Lung (tissue), 12 donors: ENCODE data around the gene THUMPD2. TPM values are rescaled to one million over a fixed set of nuclear protein-coding genes. Genes with fewer than 3 reads are reported as not detected.

ENCODE experiments used
- ATAC-seq: fragments of 200-7000 bp; cut with Tn5 transposase; one replicate; pipeline ENCODE4 v1.9.1; 2020; ENCODE audit warnings: moderate number of reproducible peaks; ENCODE audit not compliant: insufficient read depth, low FRiP score
- DNase-seq, 3 donors: peaks; one replicate each; pipeline ENCODE4 v3.0.0-alpha.2; 2013 to 2017
- H3K27ac ChIP-seq, 2 donors: one replicate each; pipeline ENCODE4 v1.5.1; 2013; ENCODE audit warnings: mild to moderate bottlenecking in 2 of 2, moderate library complexity in 2 of 2, control low read depth in 1 of 2, inconsistent platforms in 1 of 2, low read depth in 1 of 2, low read length in 1 of 2
- H3K27me3 ChIP-seq, 3 donors: one replicate each; pipeline ENCODE4 v1.5.1; 2013; ENCODE audit warnings: low read length in 2 of 3; ENCODE audit not compliant: control insufficient read depth in 3 of 3, insufficient read depth in 3 of 3
- H3K36me3 ChIP-seq, 4 donors: one replicate each; pipeline ENCODE4 v1.5.1; 2013; ENCODE audit warnings: low read length in 4 of 4, mild to moderate bottlenecking in 1 of 4, moderate library complexity in 1 of 4; ENCODE audit not compliant: control insufficient read depth in 4 of 4, insufficient read depth in 4 of 4
- H3K4me1 ChIP-seq, 5 donors: one replicate each; pipeline ENCODE4 v1.5.1; 2013; ENCODE audit warnings: low read length in 5 of 5, mild to moderate bottlenecking in 2 of 5, moderate library complexity in 1 of 5; ENCODE audit not compliant: control insufficient read depth in 5 of 5, insufficient read depth in 5 of 5
- H3K4me3 ChIP-seq: one replicate; pipeline ENCODE4 v1.5.1; 2013; ENCODE audit warnings: mild to moderate bottlenecking, control low read depth, moderate library complexity
- H3K9ac ChIP-seq, 2 donors: one replicate each; pipeline ENCODE4 v1.5.1; 2013; ENCODE audit warnings: low read length in 2 of 2, control low read depth in 1 of 2; ENCODE audit not compliant: insufficient read depth in 1 of 2
- H3K9me3 ChIP-seq, 4 donors: one replicate each; pipeline ENCODE4 v1.5.1; 2013; ENCODE audit warnings: low read length in 3 of 4, mild to moderate bottlenecking in 1 of 4, moderate library complexity in 1 of 4; ENCODE audit not compliant: control insufficient read depth in 4 of 4, insufficient read depth in 3 of 4
- CTCF ChIP-seq: IDR thresholded peaks from 2 replicates; pipeline ENCODE4 v1.5.1; 2012; ENCODE audit warnings: mild to moderate bottlenecking; ENCODE audit errors: control extremely low read depth, extremely low read depth
- WGBS, 2 donors: extraction: QIAGEN DNeasy Blood & Tissue Kit; methylation state at CpG; one replicate each; pipeline ENCODE4 v1.1.7; 2013; 5-methylcytosine and 5-hydroxymethylcytosine counted together
- polyA plus RNA-seq, 2 donors: library from polyadenylated mRNA; stranded (reverse); fragments of 200-250 nt; gene quantifications; one replicate each; pipeline ENCODE4 v1.2.1, GENCODE V29; 2013
- total RNA-seq, 2 donors: library from RNA; depleted of rRNA in 1 of 2; stranded (reverse); fragments of >200 nt in 1 of 2; gene quantifications; one replicate each; pipeline ENCODE4 v1.2.1, GENCODE V29; 2014 to 2021
- donor health status: control.
- donor health status: control.
- donor health status: Bipolar disorder and iron deficiency.
- donor health status: healthy.
- donor health status: DM: yes; HTN: yes; CAD: no.

Gene THUMPD2
- total and polyA plus RNA-seq, 4 donors = 6.9 to 28.1 (median 11.5) TPM

- DNase-seq = no peak
- H3K27me3 ChIP-seq = no peaks in the 10 kb centered on the region
- 80 to 91% methylated on average over 6 of the region's 6 CpGs for WGBS, 2 donors
- H3K9ac ChIP-seq = no peak overlapping the region
- peaks cover 0 to 6% (median 0%) of the 10 kb centered on the region in 5 donors for H3K4me1 ChIP-seq
- H3K36me3 ChIP-seq = no peaks in the 10 kb centered on the region
- no peak for TF ChIP-seq CTCF
- ATAC-seq = no peak
- H3K27ac ChIP-seq = no peak overlapping the region
- peaks cover 0 to 7% (median 4%) of the 10 kb centered on the region in 4 donors for H3K9me3 ChIP-seq
- H3K4me3 ChIP-seq = no peak overlapping the region
These were observed 92.6 kb downstream of the THUMPD2 start for GRCh38 chr2:39686456-39686855.

Other genes starting within 250 kb of the THUMPD2 start
- 1 to 10 TPM; 2.5 to 4.0 TPM for gene TMEM178A, start 113.3 kb downstream of the THUMPD2 start, total RNA-seq
- 1 to 10 TPM; 1.4 to 4.8 TPM for gene TMEM178A, start 113.3 kb downstream of the THUMPD2 start, polyA plus RNA-seq